Activated naive CD8-positive, alpha-beta T cell treated with anti-CD3 and anti-CD28 coated beads, Interleukin-2, amount 50 U/mL, for 24 hours (primary cell): ENCODE results near the gene ZNF592.

ENCODE experiments used
- ATAC-seq: fragments of 150-1000 bp; cut with Tn5 transposase; one replicate; pipeline ENCODE4 v1.10.0; 2021
- DNase-seq: peaks from one replicate; pipeline ENCODE4 v3.0.0; 2021
- H3K27ac Mint-ChIP-seq: one replicate; pipeline ENCODE4 v1.8.0; 2021; ENCODE audit warnings: mild to moderate bottlenecking, mixed read lengths
- H3K27me3 Mint-ChIP-seq: one replicate; pipeline ENCODE4 v1.8.0; 2021; ENCODE audit warnings: mixed read lengths
- H3K36me3 Mint-ChIP-seq: one replicate; pipeline ENCODE4 v1.8.0; 2021; ENCODE audit warnings: low read depth, mixed read lengths
- H3K4me1 Mint-ChIP-seq: one replicate; pipeline ENCODE4 v1.8.0; 2021; ENCODE audit warnings: mixed read lengths
- H3K4me3 Mint-ChIP-seq: one replicate; pipeline ENCODE4 v1.8.0; 2021; ENCODE audit warnings: mild to moderate bottlenecking, moderate library complexity, mixed read lengths
- H3K9me3 Mint-ChIP-seq: one replicate; pipeline ENCODE4 v1.8.0; 2021; ENCODE audit warnings: mixed read lengths

Gene ZNF592

GRCh38 chr15:84798436-84798946, 50.1 kb downstream of the ZNF592 start:
- Mint-ChIP-seq H3K9me3 (no peaks in the 10 kb centered on the region), H3K27ac (no peak overlapping the region), H3K4me1 (no peaks in the 10 kb centered on the region), H3K4me3 (no peak overlapping the region), H3K27me3 (no peaks in the 10 kb centered on the region), H3K36me3 (peaks cover 36% of the 10 kb centered on the region)
- no peak for DNase-seq
- ATAC-seq, result no peak

GRCh38 chr15:84799511-84800187, 51.3 kb downstream of the ZNF592 start:
- H3K36me3 Mint-ChIP-seq, result peaks cover 32% of the 10 kb centered on the region
- H3K27me3 Mint-ChIP-seq, result no peaks in the 10 kb centered on the region
- ATAC-seq (no peak), DNase-seq (no peak)
- H3K4me1 Mint-ChIP-seq, result no peaks in the 10 kb centered on the region
- H3K9me3 Mint-ChIP-seq, result no peaks in the 10 kb centered on the region
- H3K27ac Mint-ChIP-seq, result no peak overlapping the region
- no peak overlapping the region for H3K4me3 Mint-ChIP-seq

- DNase-seq, result no peak
- no peak overlapping the region for H3K27ac Mint-ChIP-seq
- H3K4me3 Mint-ChIP-seq, result no peak overlapping the region
- peaks cover 34% of the 10 kb centered on the region for H3K36me3 Mint-ChIP-seq
- H3K9me3 Mint-ChIP-seq, result no peaks in the 10 kb centered on the region
- no peaks in the 10 kb centered on the region for H3K4me1 Mint-ChIP-seq
- no peaks in the 10 kb centered on the region for H3K27me3 Mint-ChIP-seq
- no peak for ATAC-seq
These were observed 52.0 kb downstream of the ZNF592 start for GRCh38 chr15:84800365-84800806.

- no peaks in the 10 kb centered on the region for H3K9me3 Mint-ChIP-seq
- no peak overlapping the region for H3K27ac Mint-ChIP-seq
- H3K4me3 Mint-ChIP-seq, result no peak overlapping the region
- DNase-seq (no peak), ATAC-seq (no peak)
- peaks cover 24% of the 10 kb centered on the region for H3K36me3 Mint-ChIP-seq
- H3K4me1 Mint-ChIP-seq, result no peaks in the 10 kb centered on the region
- H3K27me3 Mint-ChIP-seq, result no peaks in the 10 kb centered on the region
These were observed 55.9 kb downstream of the ZNF592 start for GRCh38 chr15:84804005-84804900.

- Mint-ChIP-seq H3K27me3 (no peaks in the 10 kb centered on the region), H3K4me3 (no peak overlapping the region), H3K27ac (no peak overlapping the region), H3K36me3 (peaks cover 21% of the 10 kb centered on the region), H3K9me3 (no peaks in the 10 kb centered on the region), H3K4me1 (no peaks in the 10 kb centered on the region)
- DNase-seq, result no peak
- ATAC-seq, result no peak
These were observed 56.8 kb downstream of the ZNF592 start for GRCh38 chr15:84805221-84805620.

GRCh38 chr15:84807228-84807627, 58.8 kb downstream of the ZNF592 start:
- no peak for DNase-seq
- Mint-ChIP-seq H3K4me3 (no peak overlapping the region), H3K9me3 (no peaks in the 10 kb centered on the region), H3K36me3 (peaks cover 14% of the 10 kb centered on the region), H3K27me3 (no peaks in the 10 kb centered on the region), H3K27ac (no peak overlapping the region), H3K4me1 (no peaks in the 10 kb centered on the region)
- no peak for ATAC-seq

GRCh38 chr15:84810073-84810840, 61.9 kb downstream of the ZNF592 start:
- H3K4me3 Mint-ChIP-seq, result no peak overlapping the region
- H3K36me3 Mint-ChIP-seq, result peaks cover 2% of the 10 kb centered on the region
- DNase-seq (no peak), ATAC-seq (no peak)
- no peaks in the 10 kb centered on the region for H3K9me3 Mint-ChIP-seq
- H3K27ac Mint-ChIP-seq, result no peak overlapping the region
- no peaks in the 10 kb centered on the region for H3K4me1 Mint-ChIP-seq
- H3K27me3 Mint-ChIP-seq, result no peaks in the 10 kb centered on the region

- H3K9me3 Mint-ChIP-seq, result no peaks in the 10 kb centered on the region
- H3K36me3 Mint-ChIP-seq, result peaks cover 1% of the 10 kb centered on the region
- no peak for DNase-seq
- H3K27ac Mint-ChIP-seq, result no peak overlapping the region
- no peaks in the 10 kb centered on the region for H3K27me3 Mint-ChIP-seq
- no peak for ATAC-seq
- H3K4me1 Mint-ChIP-seq, result no peaks in the 10 kb centered on the region
- H3K4me3 Mint-ChIP-seq, result no peak overlapping the region
These were observed 62.8 kb downstream of the ZNF592 start for GRCh38 chr15:84811151-84811550.

- no peak for ATAC-seq
- H3K27ac Mint-ChIP-seq, result no peak overlapping the region
- H3K27me3 Mint-ChIP-seq, result peaks cover 3% of the 10 kb centered on the region
These were observed 63.4 kb downstream of the ZNF592 start for GRCh38 chr15:84811828-84812227.

GRCh38 chr15:84812842-84813241, 64.5 kb downstream of the ZNF592 start:
- H3K9me3 Mint-ChIP-seq, result no peaks in the 10 kb centered on the region
- ATAC-seq (no peak), DNase-seq (no peak)
- peaks cover 3% of the 10 kb centered on the region for H3K4me1 Mint-ChIP-seq
- peaks cover 3% of the 10 kb centered on the region for H3K27me3 Mint-ChIP-seq
- H3K4me3 Mint-ChIP-seq, result no peak overlapping the region
- H3K36me3 Mint-ChIP-seq, result no peaks in the 10 kb centered on the region
- H3K27ac Mint-ChIP-seq, result no peak overlapping the region

More at GRCh38 chr15:84811828-84812227, 63.4 kb downstream of the ZNF592 start:
- H3K4me3 Mint-ChIP-seq, result no peak overlapping the region
- no peaks in the 10 kb centered on the region for H3K36me3 Mint-ChIP-seq
- no peak for DNase-seq
- H3K4me1 Mint-ChIP-seq, result peaks cover 2% of the 10 kb centered on the region
- no peaks in the 10 kb centered on the region for H3K9me3 Mint-ChIP-seq

- Mint-ChIP-seq H3K36me3 (no peaks in the 10 kb centered on the region), H3K4me1 (peaks cover 6% of the 10 kb centered on the region), H3K27ac (no peak overlapping the region), H3K4me3 (no peak overlapping the region), H3K9me3 (no peaks in the 10 kb centered on the region), H3K27me3 (peaks cover 5% of the 10 kb centered on the region)
- ATAC-seq, result no peak
- no peak for DNase-seq
These were observed 65.0 kb downstream of the ZNF592 start for GRCh38 chr15:84813435-84813834.

- Mint-ChIP-seq H3K9me3 (no peaks in the 10 kb centered on the region), H3K4me1 (peaks cover 6% of the 10 kb centered on the region), H3K4me3 (no peak overlapping the region), H3K27me3 (peaks cover 5% of the 10 kb centered on the region), H3K27ac (no peak overlapping the region), H3K36me3 (no peaks in the 10 kb centered on the region)
- DNase-seq (no peak), ATAC-seq (no peak)
These were observed 65.5 kb downstream of the ZNF592 start for GRCh38 chr15:84813931-84814330.

GRCh38 chr15:84814916-84815315, 66.5 kb downstream of the ZNF592 start:
- no peak for DNase-seq
- peaks cover 5% of the 10 kb centered on the region for H3K27me3 Mint-ChIP-seq
- no peak for ATAC-seq
- H3K36me3 Mint-ChIP-seq, result no peaks in the 10 kb centered on the region
- no peak overlapping the region for H3K4me3 Mint-ChIP-seq
- H3K9me3 Mint-ChIP-seq, result no peaks in the 10 kb centered on the region
- H3K4me1 Mint-ChIP-seq, result peaks cover 6% of the 10 kb centered on the region
- H3K27ac Mint-ChIP-seq, result no peak overlapping the region

GRCh38 chr15:84816694-84817465, 68.5 kb downstream of the ZNF592 start, which contains the start of gene ALPK3:
ALPK3 (plus strand) TSS chr15:84817356; CDS start chr15:84817453, 97 bp downstream.
- H3K9me3 Mint-ChIP-seq, result no peaks in the 10 kb centered on the region
- no peaks in the 10 kb centered on the region for H3K36me3 Mint-ChIP-seq
- peaks cover 5% of the 10 kb centered on the region for H3K27me3 Mint-ChIP-seq
- H3K27ac Mint-ChIP-seq, result peak within 1 kb of the TSS; percentile 57
- H3K4me3 Mint-ChIP-seq, result no peak within 1 kb of the TSS
- H3K4me1 Mint-ChIP-seq, result peaks cover 6% of the 10 kb centered on the region
- no peak for DNase-seq
- no peak for ATAC-seq
